Left lobe of liver (tissue), 2 donors: ENCODE measurements around the gene PFKFB3. TPM values are rescaled to one million over a fixed set of nuclear protein-coding genes. Genes with fewer than 3 reads are reported as not detected.

Experiments
- ATAC-seq: fragments of 200-7000 bp; cut with Tn5 transposase; one replicate; pipeline ENCODE4 v1.9.1; 2020; ENCODE audit warnings: mild to moderate bottlenecking, moderate library complexity
- DNase-seq: peaks from one replicate; pipeline ENCODE4 v3.0.0-alpha.2; 2020; ENCODE audit warnings: low spot score
- total RNA-seq: library from RNA; stranded (reverse); gene quantifications from one replicate; pipeline ENCODE4 v1.2.1, GENCODE V29; 2021
- donor health status: DM: no; HTN: no; CAD: no; lungs with moderate emphysema.
- donor health status: DM: no; HTN: yes; CAD: no.

The PFKFB3 gene
- total RNA-seq, 1 donor from 2014 or later = 39.2 TPM

DNA sequence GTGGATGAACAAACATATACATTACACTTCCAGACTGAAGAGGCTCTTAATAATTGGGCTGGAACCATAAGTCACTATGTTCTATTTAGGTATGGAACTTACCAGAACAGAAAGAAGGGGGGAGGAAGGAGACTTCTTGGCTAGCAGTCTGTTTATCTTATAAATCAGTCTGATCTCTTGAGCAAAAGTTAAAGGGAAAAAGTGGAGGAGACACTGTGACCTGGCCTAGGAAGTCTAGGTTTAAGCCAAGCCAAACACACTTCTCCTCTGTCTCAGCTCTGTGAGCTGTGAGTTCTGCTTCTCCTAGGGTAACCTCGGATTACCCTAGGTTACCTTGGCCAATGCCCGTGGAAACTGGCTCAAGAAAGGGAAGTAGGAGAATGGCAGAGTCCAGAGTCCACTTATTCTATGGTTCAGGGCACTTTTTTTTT is 95.2 kb downstream of the PFKFB3 start:
- ATAC-seq (peak; percentile 49), DNase-seq (no peak)

DNA sequence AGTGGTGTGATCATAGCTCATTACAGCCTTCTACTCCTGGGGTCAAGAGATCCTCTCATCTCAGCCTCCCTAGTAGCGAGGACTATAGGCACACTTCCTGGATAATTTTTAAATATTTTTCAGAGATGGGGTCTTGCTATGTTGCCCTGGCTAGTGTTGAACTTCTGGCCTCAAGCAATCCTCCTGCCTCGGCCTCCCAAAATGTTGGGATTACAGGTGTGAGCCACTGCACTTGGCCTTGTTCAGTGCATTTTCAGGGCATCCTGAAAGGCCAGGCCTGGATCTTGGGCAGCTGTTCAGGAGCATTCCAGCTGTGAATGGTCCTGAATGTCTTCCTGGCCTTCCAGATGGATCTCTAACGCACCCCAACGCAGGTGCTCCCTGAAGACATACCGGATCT is 95.7 kb downstream of the PFKFB3 start:
- DNase-seq = no peak

DNA sequence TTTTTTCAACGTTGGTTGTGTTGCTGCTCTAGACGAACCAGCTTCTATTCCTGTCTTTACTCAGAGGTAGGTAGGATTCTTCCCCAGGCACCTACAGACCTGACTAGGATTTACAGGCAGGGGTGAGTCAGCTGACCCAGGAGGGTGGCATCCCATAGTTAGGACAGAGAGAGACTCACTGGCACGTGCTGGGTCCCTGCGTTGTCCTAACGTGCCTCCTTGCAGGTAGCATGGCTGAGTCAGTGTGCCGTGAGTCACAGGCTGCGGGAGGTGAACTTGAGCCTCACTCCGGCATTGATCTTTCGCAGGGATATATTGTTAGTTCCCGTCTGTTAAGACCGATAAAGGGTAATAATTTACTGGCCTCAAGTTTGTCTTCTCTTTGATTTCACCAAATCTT is 96.5 kb downstream of the PFKFB3 start:
- no peak for DNase-seq
- no peak for ATAC-seq

More for the DNA sequence above, 95.7 kb downstream of the PFKFB3 start:
- no peak for ATAC-seq

DNA sequence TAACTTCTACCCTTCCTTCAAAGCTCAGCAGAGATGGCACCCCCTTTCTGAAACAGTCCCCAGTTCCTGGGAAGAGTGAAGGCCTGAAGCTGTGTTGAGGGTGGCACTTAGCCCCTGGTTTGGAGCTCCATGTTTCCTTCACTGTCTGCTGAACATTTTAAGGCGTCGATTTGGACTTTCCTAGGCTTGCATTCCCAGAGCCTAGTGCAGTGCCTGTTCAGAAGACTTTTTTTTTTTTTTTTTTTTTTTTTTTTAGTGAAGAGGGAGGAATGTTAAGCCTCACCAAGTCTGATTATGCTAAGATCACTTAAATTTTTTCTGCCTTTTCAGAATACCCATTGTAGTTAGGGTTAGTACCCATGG is 97.0 kb downstream of the PFKFB3 start:
- no peak for ATAC-seq

DNA sequence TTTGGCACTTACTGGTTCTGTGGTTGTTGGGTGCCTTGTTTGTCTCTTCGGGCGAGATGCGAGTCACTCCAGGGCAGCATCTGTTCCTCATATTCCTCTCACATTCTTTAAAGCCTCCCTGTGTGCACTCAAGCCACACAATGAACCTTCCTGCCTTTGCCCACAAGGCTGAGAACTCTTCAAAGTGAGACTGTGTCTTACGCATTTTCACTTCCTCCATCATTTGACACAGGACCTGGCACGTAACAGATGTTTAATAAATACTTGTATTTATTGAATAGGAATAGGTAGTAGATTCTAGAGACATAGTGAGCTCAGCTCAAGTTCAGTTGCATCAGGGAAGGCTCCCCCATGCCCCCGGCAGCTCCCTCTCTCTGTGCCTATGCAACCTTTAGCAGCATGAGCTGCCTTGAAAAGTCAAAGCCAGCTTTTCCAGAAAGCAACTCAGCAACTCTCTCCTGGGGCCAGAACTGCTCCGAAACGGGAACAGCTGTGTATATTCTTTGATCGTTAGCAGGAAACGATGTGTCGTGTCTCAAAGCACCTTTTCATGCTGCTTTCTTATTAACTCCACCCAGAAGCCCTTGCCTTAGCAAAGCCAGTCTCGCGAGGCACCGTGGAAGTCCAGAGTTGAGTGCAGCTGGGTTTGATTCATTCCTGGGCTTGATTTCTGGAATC is 97.5 kb downstream of the PFKFB3 start:
- ATAC-seq (no peak), DNase-seq (no peak)

More for the DNA sequence above, 97.0 kb downstream of the PFKFB3 start:
- DNase-seq = no peak

DNA sequence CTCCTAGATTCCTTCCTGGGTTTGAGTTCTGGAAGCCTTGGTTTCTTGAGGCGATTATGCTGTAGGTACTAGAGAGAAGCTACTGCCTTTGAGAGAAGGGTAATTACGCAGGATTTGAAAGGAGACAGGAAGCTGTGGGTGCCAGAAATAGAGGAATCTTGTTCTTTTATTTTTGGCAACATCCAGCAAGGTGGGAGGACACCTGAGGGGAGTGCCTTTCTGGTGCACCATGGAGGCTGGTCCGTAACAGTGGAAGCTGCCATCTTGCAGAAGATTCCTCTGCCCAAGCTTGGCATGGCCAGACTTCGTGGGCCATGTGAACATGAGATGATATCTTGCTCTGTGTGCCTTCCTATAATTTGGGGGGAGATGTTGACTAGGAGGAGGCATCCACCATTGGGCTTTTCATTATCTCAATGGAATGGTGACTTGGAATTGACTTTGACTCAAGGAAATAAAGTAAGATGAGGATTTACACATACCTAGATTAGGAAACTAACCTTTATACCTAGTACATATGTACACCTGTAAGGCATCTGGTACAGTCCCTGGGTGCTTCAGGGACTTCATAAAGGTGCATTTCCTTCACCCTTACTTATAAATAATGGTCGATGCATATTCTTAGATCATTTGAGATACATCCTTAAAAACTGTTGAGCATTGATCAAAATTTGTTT is 98.2 kb downstream of the PFKFB3 start:
- ATAC-seq (no peak), DNase-seq (no peak)

DNA sequence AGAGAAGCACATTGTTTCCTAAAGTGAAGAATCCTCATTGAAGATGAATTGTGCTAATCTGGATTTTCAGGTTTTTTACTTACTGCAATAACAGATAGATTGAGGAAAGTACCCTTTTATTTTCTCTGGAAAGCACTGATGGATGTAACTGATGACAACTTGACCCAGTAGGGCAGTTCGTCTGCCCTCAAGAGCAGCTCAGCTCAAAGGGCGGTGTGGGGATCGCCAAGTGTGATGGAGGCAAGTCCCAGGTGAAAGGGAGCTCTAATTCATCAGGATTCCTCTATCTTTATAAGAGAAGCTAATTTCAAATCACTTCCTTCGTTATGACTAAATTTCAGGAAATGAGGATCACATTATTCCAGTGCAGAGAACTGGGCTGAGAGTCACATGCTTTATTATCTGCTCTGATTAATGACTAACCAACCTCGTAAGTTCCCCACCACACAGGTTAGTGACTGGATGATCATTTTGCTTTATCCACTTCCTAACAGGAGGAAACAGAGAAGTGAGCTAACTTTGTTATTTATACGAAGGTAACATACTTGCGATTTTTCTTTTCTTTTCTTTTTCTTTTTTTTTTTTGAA is 98.8 kb downstream of the PFKFB3 start:
- DNase-seq (no peak), ATAC-seq (peak; percentile 80)

Other genes with a start within 250 kb of the PFKFB3 start
- gene IL15RA, start 225.4 kb upstream of the PFKFB3 start, total RNA-seq = 8.4 TPM
- gene IL2RA, start 140.6 kb upstream of the PFKFB3 start, total RNA-seq = 1.3 TPM
- gene RBM17, start 113.9 kb upstream of the PFKFB3 start, total RNA-seq = 24.3 TPM